GM18498 (cell line): ENCODE results near the gene NYNRIN.
A peak's percentile ranks its signal among the peaks of the same experiment; 100 is the strongest.

Source experiments
- ATAC-seq: cut with Tn5 transposase; IDR thresholded peaks from one replicate; pipeline ENCODE4 v1.9.1; 2021; ENCODE audit warnings: mild to moderate bottlenecking, moderate library complexity; ENCODE audit not compliant: unreplicated experiment

Gene NYNRIN

DNA sequence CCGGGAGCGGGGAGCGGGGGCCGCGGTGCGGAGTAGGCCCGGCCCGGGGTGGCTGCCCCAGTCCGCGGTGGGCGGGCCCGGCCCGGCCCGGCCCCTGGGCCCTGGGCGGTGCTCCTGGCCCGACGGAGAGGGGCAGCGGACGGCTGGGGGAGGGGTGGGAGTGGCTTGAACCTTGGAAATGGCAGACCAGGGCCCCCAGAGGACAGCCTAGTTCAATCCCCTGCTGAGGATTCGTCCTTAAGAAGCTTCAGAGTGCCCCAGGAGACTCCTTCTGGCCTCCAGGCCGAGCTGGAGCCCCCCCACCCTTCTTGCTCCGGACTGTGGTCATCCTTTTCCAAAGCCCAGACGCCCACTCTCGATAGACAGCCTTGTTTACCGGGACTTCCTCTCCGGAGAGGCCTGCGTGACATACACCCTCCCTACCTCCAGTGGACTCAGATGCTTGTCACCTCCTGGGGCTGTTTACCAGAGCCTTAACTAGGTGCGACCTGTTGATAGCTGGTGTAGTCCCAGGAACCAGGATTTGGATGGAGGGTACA is 31.4 kb downstream of the NYNRIN start:
- ATAC-seq, result peak; percentile 66

DNA sequence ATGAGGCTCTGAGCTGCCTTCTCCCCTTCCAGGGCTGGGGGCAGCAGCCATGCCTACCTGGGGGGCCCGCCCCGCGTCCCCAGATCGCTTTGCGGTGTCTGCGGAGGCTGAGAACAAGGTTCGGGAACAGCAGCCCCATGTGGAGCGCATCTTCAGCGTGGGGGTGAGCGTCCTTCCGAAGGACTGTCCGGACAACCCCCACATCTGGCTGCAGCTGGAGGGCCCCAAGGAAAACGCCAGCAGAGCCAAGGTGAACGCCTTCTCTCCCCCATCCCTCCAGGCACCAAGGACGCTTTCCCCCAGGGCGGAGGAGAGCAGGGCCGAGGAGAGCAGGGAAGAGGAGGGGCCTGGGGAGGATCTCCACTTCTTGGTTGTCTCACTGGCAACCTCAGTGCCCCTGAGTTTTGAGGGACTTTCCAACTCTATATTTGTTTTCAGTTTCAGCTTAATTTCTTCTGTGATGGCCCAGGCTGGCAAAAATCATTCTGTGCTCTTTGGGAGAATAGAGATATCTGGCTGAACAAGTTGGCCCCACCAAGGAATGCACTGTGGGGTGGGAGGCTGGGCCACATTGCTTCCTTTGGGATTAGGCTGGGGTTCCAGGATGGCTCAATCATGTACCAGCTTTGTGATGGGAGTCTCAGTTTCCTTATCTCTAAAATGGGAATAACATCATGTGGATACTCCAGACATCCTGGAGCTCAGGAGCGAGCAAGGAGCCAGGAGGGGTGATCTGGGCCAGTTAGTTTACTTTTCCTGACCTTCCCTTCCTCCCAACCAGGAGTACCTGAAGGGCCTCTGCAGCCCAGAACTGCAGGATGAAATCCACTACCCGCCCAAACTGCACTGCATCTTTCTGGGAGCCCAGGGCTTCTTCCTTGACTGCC is 32.1 kb downstream of the NYNRIN start:
- ATAC-seq, result peak; percentile 38

DNA sequence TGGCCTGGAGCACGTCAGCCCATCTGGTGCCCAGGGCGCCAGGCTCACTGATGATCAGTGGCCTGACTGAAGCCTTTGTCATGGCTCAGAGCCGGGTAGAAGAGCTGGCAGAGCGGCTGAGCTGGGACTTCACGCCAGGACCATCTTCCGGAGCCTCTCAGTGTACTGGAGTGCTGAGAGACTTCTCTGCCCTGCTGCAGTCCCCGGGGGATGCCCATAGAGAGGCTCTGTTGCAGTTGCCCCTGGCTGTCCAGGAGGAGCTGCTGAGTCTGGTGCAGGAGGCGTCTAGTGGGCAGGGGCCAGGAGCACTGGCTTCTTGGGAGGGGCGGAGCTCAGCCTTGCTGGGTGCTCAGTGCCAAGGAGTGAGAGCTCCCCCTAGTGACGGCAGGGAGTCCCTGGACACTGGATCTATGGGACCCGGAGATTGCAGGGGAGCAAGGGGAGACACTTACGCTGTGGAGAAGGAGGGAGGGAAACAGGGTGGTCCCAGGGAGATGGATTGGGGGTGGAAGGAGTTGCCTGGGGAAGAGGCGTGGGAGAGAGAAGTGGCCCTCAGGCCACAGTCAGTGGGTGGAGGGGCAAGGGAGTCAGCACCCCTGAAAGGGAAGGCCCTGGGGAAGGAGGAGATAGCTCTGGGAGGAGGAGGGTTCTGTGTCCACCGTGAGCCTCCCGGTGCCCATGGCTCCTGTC is 32.9 kb downstream of the NYNRIN start:
- peak; percentile 52 for ATAC-seq

DNA sequence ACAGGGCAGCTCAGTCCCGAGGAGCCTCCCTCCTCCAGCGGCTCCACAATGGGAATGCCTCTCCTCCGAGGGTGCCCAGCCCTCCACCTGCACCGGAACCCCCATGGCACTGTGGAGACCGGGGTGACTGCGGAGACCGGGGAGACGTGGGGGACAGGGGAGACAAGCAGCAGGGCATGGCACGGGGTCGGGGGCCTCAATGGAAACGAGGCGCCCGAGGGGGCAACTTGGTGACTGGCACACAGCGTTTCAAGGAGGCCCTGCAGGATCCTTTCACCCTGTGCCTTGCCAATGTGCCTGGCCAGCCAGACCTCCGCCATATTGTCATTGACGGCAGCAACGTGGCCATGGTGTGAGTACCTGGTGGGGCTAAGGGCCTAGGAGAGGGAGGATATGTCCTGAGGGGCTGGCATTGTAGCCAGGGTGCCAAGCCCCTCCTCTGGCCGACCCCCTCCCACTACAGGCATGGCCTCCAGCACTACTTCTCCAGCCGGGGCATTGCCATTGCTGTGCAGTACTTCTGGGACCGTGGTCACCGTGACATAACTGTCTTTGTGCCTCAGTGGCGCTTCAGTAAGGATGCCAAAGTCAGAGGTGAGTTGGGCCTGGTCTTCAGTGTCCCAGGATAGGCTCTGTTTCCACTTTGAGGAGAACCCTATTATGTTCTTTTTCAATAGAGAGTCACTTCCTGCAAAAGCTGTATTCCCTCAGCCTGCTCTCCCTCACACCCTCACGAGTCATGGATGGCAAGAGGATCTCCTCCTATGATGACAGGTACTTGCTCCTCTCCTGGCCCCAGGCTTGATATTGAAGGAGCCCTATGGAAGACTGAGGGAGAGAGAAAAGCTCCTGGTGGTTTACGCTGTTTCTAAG is 33.7 kb downstream of the NYNRIN start:
- ATAC-seq, result no peak

DNA sequence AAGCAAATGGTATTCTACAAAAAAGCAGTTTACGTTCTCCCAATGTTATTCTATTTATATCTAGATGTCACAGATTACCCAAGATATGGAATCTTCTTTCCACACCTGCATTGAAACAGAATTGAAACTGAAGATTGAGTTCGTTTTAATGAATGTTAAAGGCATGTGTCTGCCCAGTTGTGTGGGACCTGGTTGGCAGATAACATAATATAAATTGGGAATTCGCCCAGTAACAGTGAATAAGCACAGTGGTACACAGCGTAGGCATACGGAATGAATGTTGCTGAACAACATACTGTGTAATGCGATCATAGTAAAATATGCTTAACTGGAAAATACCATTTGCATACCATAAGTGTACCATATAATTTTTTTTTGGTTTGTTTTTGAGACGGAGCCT is 35.2 kb downstream of the NYNRIN start:
- ATAC-seq, result no peak

DNA sequence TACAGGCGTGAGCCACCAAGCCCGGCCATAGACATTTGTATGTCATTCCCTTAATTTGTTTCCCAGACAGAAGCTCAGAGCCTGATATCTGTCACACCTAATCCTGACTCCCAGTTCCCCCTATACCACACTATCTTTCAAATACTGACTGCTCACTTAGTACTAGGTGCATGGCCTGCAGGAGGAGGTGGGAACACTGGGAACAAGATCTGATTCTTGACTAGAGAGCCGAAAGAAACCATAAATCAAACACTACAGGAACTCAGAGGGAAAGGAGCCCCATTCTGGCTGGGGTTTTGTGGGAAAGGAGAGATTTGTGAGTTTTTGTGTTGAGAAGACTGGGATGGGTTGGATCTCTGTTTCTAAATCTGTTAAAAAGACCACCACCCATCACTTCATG is 35.9 kb downstream of the NYNRIN start:
- no peak for ATAC-seq

DNA sequence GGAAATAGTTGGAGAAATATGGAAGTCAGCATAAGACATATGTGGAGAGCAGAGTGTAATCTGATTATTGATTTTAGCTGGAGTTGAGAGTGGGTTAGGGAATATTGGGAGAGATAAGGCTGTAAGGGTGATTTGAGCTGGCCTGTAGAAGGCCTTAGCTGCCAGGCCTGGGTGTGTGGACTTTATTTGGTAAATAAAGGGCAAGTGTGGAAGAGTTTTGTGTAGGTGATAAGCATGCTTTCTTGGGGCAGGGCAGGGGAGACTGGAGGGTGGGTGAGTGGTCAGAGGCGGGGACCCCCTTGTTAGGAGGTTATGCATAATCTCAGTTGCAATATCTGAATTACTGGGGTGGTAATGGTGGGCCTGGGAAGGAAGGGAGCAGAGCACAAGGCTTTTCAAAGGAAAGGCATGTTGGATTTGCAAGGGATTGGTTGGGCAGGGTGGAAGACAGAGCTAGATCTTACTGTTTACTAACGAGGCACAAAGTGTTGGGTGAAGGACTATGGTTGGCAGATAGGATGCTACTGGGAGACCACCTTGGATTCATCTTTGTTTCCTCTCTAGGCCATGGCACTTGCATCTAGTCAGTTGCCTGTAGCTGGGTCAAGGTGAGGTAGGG is 36.5 kb downstream of the NYNRIN start:
- no peak for ATAC-seq

DNA sequence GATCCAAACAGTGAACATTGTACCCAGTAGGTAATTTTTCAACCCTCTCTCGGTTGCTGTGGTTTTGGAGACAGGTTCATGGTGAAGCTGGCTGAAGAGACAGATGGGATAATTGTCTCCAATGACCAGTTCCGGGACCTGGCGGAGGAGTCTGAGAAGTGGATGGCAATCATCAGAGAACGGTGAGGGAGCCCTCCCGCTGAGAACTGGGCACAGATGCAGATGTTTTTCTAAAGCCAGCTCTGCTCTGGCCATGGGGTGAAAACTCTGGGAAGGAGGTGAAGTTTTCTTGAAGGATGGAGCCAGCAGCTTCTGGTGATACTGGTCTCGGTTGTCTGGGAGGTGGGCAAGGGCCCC is 37.2 kb downstream of the NYNRIN start:
- no peak for ATAC-seq

DNA sequence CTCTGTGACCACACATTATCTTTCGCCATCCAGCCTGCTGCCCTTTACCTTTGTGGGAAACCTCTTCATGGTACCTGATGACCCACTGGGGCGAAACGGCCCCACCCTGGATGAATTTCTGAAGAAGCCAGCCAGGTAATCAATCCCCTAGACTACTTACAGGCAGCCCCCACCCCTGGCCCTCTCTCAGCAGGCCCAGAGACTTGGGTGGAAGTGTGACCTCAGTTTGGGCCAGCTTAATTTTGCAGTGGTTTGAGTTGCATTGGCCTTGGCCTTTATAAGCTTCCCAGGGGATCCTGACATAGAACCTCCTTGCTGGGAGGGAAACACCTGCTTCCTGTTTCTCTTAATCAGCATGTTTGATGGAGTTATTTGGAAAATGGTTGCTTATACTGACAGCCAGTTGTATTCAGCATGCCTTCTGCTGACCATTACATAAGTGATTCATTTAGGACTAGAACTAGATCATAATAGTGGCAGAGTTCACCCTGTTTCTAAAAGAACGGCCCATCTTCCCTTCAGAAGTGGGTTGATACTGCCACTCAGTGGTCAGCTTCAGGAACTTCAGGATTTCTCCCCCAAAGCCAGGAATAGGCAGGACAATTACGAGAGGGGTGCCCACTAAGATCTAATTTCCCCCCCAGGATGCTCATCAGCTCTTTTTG is 37.7 kb downstream of the NYNRIN start:
- ATAC-seq, result peak; percentile 33

DNA sequence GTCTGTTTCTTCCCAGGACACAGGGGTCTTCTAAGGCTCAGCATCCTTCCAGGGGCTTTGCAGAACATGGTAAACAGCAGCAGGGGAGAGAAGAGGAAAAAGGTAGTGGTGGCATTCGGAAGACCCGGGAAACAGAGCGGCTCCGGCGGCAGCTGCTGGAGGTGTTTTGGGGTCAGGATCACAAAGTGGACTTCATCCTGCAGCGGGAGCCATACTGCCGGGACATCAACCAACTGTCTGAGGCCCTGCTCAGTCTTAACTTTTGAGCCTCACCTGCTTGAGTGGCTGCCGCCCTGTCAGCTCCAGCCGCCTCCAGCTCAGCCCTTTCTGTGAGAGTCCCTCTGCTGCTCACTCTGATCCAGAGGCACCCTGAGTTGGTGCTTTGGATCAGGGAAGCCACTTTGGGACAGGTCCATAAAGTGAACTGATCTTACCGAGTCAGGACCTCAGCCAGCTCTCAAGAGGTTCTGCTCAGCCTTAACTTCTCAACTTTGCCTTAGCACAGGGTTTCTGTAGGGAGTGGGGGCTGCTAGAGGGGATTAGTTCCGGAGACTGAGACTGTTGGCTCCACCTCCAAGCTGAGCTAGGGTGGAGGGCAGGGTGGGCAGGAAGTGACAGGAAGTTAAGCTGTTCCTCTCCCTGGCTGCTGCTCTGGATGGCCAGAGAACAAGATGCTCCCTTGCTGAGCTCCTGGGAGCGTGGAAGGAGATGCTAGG is 38.4 kb downstream of the NYNRIN start:
- ATAC-seq, result no peak

DNA sequence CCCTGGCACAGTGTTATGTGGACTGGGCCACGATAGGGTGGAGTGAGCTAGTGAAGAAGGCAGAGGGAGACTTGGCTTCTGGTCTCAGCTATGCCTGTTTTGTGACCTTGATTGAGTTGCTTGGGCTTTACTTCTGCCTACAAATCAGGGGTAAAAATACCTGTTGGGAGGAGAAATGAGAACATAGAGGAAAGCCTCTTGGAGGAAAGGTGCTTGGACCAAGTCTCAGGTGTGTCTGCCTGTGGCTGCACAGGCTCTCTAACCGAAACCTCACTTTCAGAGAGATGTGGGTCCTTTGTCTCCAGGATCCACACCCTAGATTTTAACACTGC is 38.9 kb downstream of the NYNRIN start:
- ATAC-seq, result no peak

DNA sequence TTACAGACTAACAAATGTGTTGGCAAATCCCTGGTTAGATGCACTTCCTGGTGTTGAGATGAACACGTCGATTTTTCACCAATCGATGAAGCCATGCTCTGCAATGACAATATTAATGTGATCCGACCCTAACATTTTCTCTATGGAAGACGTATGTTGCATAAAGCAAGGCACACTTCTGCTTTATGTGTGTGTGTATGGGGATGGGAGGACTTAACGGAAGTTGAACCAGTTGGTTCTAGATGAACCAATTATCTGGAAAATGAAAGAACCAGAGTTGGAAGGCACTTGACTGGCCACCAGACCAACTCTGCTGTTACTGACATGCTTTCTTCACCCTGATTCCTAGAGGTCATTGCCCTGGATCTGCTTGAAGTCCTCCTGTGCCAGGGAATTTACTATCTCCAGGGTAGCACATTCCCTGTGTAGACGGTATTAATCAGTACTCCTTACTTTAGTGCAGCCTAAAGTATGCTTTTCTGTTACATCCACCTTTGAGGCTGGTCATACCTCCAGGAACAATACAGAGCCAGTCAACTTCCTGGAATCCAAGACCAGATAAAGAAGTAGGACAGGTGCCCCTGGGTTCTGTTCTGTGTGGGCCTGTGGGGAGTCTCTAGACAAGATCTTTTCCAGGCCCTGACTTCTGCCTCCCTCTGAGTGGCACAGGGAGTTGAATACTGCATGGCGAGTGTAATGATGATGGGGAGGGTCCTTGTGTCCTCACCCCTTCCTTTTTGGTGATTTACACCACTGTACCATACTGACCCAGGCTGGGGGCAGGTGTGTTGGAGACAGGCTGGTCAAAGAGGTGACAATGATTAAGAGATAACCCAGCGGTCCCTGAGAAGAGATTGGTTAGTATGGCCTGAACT is 39.7 kb downstream of the NYNRIN start:
- no peak for ATAC-seq

DNA sequence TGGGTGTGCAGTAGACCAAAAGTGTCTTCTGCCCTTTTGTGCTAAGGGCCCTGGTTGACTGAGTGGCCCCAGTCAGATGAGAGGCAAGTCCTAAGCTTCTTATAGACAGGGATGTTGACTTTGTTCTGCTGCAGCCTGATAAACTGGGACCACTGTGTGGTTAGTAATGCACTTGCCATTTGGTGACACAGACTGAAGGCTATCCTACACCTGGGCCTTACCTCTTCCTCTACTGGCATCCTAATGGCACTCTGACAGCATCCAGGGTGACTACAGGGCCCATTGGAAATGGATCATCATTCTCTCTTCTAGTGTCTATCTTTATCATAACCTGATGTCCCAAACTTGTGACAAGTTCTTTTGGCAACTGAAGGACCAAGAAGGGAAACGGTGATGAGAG is 40.5 kb downstream of the NYNRIN start:
- no peak for ATAC-seq

DNA sequence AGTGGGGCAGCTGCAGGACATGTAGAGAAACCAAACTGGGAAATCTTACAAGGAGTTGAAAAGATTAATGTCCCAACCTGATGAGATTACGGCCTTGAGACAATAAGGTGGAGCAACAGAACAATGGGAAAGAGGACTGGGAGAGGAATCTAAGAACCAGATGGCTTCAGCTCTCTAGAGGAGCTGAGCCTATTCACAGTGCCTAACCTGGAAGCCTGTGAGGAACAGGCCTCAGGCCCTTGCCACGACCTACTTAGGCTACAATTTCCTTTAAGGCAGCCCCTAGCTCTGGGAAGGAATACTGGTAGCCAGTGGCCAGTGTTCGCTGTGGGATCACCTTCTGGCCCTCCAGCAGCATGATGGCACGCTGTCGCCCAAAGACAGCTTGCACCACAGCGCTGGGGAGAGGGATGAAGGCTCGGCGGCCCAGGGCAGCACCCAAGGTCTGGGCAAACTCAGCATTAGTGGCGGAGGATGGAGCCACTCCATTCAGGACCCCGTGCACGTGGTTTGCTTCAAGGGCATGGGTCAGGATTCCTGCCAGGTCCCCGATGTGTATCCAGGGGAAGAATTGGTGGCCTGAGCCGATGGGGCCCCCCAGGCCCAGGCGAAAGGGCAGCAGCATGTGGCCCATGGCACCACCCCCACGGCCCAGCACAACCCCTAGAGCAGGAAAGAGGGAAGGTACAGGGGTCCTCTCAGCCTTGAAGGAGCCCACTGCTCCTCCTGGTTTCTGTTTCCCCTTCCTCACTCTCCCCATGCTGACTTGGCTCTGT is 41.2 kb downstream of the NYNRIN start:
- no peak for ATAC-seq

DNA sequence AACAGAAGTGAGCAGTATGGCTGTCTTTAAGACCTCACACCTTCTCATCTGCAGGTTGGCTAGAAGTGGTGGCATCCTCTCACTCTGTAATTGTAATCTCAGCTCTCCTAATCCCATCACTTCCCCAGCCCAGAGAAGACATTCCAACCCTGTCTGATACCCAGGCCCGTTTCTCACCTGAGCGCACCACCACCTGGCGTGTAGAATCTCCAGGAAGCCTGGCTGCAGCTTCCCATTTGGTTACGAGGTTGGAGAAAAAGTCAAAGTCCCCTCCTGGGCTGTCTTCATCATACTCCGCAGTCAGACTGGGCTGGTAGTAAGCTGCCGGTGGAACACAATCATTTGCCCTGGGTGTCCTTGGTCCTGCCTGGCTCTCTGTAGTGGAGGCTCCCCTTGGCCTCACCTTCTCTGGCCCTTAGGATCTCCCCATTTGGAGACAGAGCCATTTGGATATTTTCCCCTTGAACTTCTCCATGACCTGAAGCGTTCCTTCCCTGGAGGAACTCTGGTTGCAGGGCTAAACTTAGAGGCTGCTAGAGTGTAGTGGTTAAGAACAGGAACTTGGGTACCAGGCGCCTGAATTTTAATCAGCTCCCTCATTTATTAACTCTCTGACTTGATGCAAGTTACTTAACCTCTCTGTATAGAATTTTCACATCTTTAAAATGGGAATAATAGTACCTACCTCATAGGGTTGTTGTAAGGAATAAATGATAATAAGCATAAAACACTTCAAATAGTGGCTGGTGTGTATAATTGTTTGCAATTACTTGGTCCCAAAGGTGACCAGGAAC is 42.0 kb downstream of the NYNRIN start:
- no peak for ATAC-seq

DNA sequence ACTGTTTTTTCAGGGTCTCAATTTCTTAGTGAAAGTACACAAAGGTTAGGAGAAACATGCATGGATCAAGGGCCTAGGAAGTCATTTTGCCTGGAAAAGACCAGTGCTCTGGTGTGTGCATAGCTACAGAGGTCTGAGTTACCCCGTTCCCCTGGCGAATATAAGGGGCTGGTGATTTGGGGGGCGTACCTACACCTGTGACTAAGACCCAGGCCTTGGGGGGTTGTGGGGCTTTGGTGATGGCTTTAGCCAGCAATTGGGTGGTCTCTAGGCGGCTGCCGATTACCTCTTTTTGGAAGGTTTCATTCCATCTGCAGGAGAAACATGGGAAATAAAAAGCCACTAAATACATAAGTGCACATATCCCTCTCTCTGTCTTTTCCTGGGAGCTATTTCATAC is 42.7 kb downstream of the NYNRIN start:
- ATAC-seq, result no peak

DNA sequence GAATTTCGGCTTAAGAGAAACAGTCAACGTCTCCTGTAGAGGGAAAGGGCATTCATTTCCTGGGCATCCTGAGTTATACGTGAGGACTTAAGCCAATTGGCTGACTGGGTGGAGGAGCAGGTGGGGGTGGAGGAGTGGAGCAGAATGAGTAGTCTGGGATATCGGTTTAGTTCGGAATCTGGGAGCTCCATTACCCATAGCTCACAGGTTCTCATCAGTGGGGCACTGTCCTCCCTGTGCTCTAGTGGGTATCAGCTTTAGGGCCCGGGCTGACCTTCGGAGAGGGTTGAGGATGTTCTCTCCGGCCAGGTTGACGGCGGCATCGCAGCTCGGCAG is 43.1 kb downstream of the NYNRIN start:
- ATAC-seq, result no peak
